SK-N-SH (cell line): ENCODE measurements around the gene KIF18A. TPM values are rescaled to one million over a fixed set of nuclear protein-coding genes. Genes with fewer than 3 reads are reported as not detected.

Experiments
- CTCF ChIA-PET: fragments of 300-600, 350-600 bp; formaldehyde crosslinking; extraction: SDS; loops from one replicate; lab custom pipeline; 2021; lab: Yijun Ruan, JAX
- POLR2A ChIA-PET: fragments of 350-600 bp; sonication (Branson Sonifier 250); formaldehyde crosslinking; extraction: SDS; loops from one replicate; lab custom pipeline; 2020; ENCODE audit warnings: antibody characterized with exemption, inconsistent platforms; lab: Yijun Ruan, JAX
- DNase-seq: peaks from one replicate; pipeline ENCODE4 v3.0.0; 2012
- H2AFZ ChIP-seq: fragments of 200-600 bp; sonication (generic); 2 replicates; pipeline ENCODE4 v1.8.1; 2016; ENCODE audit warnings: antibody characterized with exemption, mild to moderate bottlenecking, low read depth
- H3F3A ChIP-seq: fragments of 200-600 bp; sonication (generic); replicated peaks from 2 replicates; pipeline ENCODE3; 2016; ENCODE audit warnings: antibody characterized with exemption, mild to moderate bottlenecking; ENCODE audit not compliant: insufficient read depth
- H3K27ac ChIP-seq, 2 experiments: fragments of 200-500 bp in 1 of 2; fragments of 200-600 bp in 1 of 2; sonication (Bioruptor generic) in 1 of 2; sonication (generic), shearing (Covaris generic) in 1 of 2; 2 replicates each; pipeline versions ENCODE4 v1.5.1 to v1.6.1; 2014 to 2016; ENCODE audit warnings: low read depth in 2 of 2, inconsistent platforms in 1 of 2, low read length in 1 of 2, mild to moderate bottlenecking in 1 of 2, mixed read lengths in 1 of 2
- H3K27me3 ChIP-seq: fragments of 200-600 bp; sonication (generic), shearing (Covaris generic); 2 replicates; pipeline ENCODE4 v1.6.1; 2016; ENCODE audit warnings: mixed run types; ENCODE audit not compliant: insufficient read depth
- H3K36me3 ChIP-seq, 2 experiments: fragments of 200-500 bp in 1 of 2; fragments of 200-600 bp in 1 of 2; sonication (Bioruptor generic) in 1 of 2; sonication (generic) in 1 of 2; replicated peaks in 1 of 2; 2 replicates each; pipeline versions ENCODE3 to v1.5.1; 2014 to 2016; ENCODE audit warnings: low read length in 1 of 2, mild to moderate bottlenecking in 1 of 2; ENCODE audit not compliant: insufficient read depth in 2 of 2, control insufficient read depth in 1 of 2
- H3K4me1 ChIP-seq, 2 experiments: fragments of 200-500 bp in 1 of 2; fragments of 200-600 bp in 1 of 2; sonication (Bioruptor generic) in 1 of 2; sonication (generic), shearing (Covaris generic) in 1 of 2; 2 replicates each; pipeline versions ENCODE4 v1.5.1 to v1.6.1; 2014 to 2016; ENCODE audit warnings: low read depth in 1 of 2, low read length in 1 of 2, mixed run types in 1 of 2; ENCODE audit not compliant: insufficient read depth in 2 of 2, control insufficient read depth in 1 of 2
- H3K4me2 ChIP-seq: fragments of 200-600 bp; sonication (generic), shearing (Covaris generic); 2 replicates; pipeline ENCODE4 v1.6.1; 2017; ENCODE audit warnings: mixed run types
- H3K4me3 ChIP-seq, 2 experiments: fragments of 200-500 bp in 1 of 2; fragments of 200-600 bp in 1 of 2; sonication (Bioruptor generic) in 1 of 2; sonication (generic), shearing (Covaris generic) in 1 of 2; 2 replicates each; pipeline versions ENCODE4 v1.5.1 to v1.8.1; 2014 to 2016; ENCODE audit warnings: low read depth in 2 of 2, inconsistent platforms in 1 of 2, low read length in 1 of 2, mild to moderate bottlenecking in 1 of 2, mixed read lengths in 1 of 2, moderate library complexity in 1 of 2
- H3K79me2 ChIP-seq: fragments of 200-600 bp; sonication (generic); 2 replicates; pipeline ENCODE4 v1.8.1; 2017; ENCODE audit warnings: mild to moderate bottlenecking; ENCODE audit not compliant: insufficient read depth
- H3K9ac ChIP-seq: fragments of 200-600 bp; sonication (generic); 2 replicates; pipeline ENCODE4 v1.6.1; 2017; ENCODE audit warnings: mixed run types
- H3K9me2 ChIP-seq: fragments of 200-600 bp; sonication (generic); 2 replicates; pipeline ENCODE4 v1.6.1; 2017; ENCODE audit warnings: mixed run types
- H3K9me3 ChIP-seq: fragments of 200-600 bp; sonication (generic); 2 replicates; pipeline ENCODE4 v1.6.1; 2017; ENCODE audit warnings: mixed run types, mild to moderate bottlenecking, moderate library complexity
- H4K20me1 ChIP-seq: fragments of 200-600 bp; sonication (generic); 2 replicates; pipeline ENCODE4 v1.6.1; 2017; ENCODE audit warnings: mild to moderate bottlenecking, mixed run types; ENCODE audit not compliant: insufficient read depth
- ELF1 ChIP-seq: IDR thresholded peaks from 2 replicates; pipeline ENCODE4 v1.4.0; 2012
- FOSL2 ChIP-seq: IDR thresholded peaks from 2 replicates; pipeline ENCODE4 v1.4.0; 2012; ENCODE audit warnings: low read depth, mild to moderate bottlenecking, moderate library complexity, borderline replicate concordance
- GATA2 ChIP-seq: sonication (generic); formaldehyde crosslinking; IDR thresholded peaks from 2 replicates; pipeline ENCODE4 v1.5.0; 2020; ENCODE audit warnings: mild to moderate bottlenecking, missing genetic modification reagents
- JUND ChIP-seq: IDR thresholded peaks from 2 replicates; pipeline ENCODE4 v1.4.0; 2012
- MAX ChIP-seq: IDR thresholded peaks from 2 replicates; pipeline ENCODE4 v1.4.0; 2012; ENCODE audit warnings: low read depth
- MEF2A ChIP-seq: IDR thresholded peaks from 2 replicates; pipeline ENCODE4 v1.4.0; 2012; ENCODE audit warnings: low read depth, borderline replicate concordance
- NFIC ChIP-seq: IDR thresholded peaks from 2 replicates; pipeline ENCODE4 v1.4.0; 2012; ENCODE audit warnings: borderline replicate concordance
- PBX3 ChIP-seq: IDR thresholded peaks from 2 replicates; pipeline ENCODE4; 2012
- RCOR1 ChIP-seq: fragments of 150-350 bp; IDR thresholded peaks from 2 replicates; pipeline ENCODE4 v1.6.1; 2017; ENCODE audit warnings: antibody characterized with exemption, low read length
- RFX5 ChIP-seq: IDR thresholded peaks from 2 replicates; pipeline ENCODE4 v1.6.1; 2012; ENCODE audit warnings: mild to moderate bottlenecking, improper control_type of control experiment, low read length
- RXRA ChIP-seq: IDR thresholded peaks from 2 replicates; pipeline ENCODE4 v1.4.0; 2012; ENCODE audit warnings: low read depth, mild to moderate bottlenecking, borderline replicate concordance
- SIN3A ChIP-seq: IDR thresholded peaks from 2 replicates; pipeline ENCODE4 v1.6.1; 2012; ENCODE audit warnings: low read depth, mild to moderate bottlenecking, low read length, moderate library complexity, borderline replicate concordance
- SMC3 ChIP-seq: IDR thresholded peaks from 2 replicates; pipeline ENCODE4 v1.6.1; 2012; ENCODE audit warnings: low read depth, low read length, improper control_type of control experiment
- TEAD4 ChIP-seq: IDR thresholded peaks from 2 replicates; pipeline ENCODE4 v1.4.0; 2012; ENCODE audit warnings: mild to moderate bottlenecking, borderline replicate concordance; ENCODE audit not compliant: insufficient read depth
- YY1 ChIP-seq: IDR thresholded peaks from 2 replicates; pipeline ENCODE4 v1.4.0; 2012; ENCODE audit warnings: low read depth, mild to moderate bottlenecking
- polyA plus RNA-seq, 3 experiments: library from polyadenylated mRNA; depleted of rRNA; stranded (reverse); fragments of >200 nt; gene quantifications; 2 replicates each; pipeline ENCODE4 v1.2.3, GENCODE V29; 2012
- TF ChIP-seq, protein P1 (sequence below): IDR thresholded peaks from 2 replicates; pipeline ENCODE4 v1.6.1; 2012; ENCODE audit warnings: mild to moderate bottlenecking, low read depth, low read length, moderate library complexity
- TF ChIP-seq, protein P2 (sequence below): fragments of 150-350 bp; IDR thresholded peaks from 2 replicates; pipeline ENCODE4 v1.6.1; 2017; ENCODE audit warnings: antibody characterized with exemption, low read length, low read depth, borderline replicate concordance
- TF ChIP-seq, protein P3 (sequence below): fragments of 150-350 bp; IDR thresholded peaks from 2 replicates; pipeline ENCODE4 v1.6.1; 2016; ENCODE audit warnings: mild to moderate bottlenecking, low read depth, low read length

Gene KIF18A
- polyA plus RNA-seq, 1 of the 3 experiments (the other 2 are of a cell fraction), result 3.8 TPM

DNA sequence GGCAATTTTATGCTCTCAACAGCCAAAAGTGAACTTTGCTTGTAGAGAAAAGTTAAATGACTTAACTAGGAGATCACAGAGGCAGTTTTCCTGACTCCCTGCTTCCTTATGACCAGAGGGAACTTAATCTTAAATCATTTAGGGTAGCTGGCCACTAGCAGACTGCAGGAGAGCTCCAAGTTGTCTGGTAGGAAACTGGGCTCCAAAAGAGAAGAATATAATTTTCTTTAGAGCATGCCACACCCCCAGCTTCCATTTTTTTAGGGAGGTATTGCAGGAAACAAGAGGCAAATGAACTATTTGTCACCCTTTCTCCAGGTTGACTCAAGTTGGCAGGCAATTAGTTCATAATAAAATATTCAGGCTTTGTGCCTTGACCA is 2.9 kb upstream of the KIF18A start:
- Histone ChIP-seq H3K27ac (peak overlapping the region; percentile 83 to 91), H3K9me2 (no peaks in the 10 kb centered on the region), H3K9ac (peak overlapping the region; percentile 88), H3K27me3 (no peaks in the 10 kb centered on the region), H3K9me3 (no peaks in the 10 kb centered on the region), H3K4me3 (peak overlapping the region; percentile 72 to 82), H3K79me2 (peaks cover 73% of the 10 kb centered on the region), H3K4me2 (peak overlapping the region; percentile 74), H3K4me1 (peaks cover 14 to 28% of the 10 kb centered on the region in 2 experiments; a peak in 3 of 4 replicates), H3K36me3 (peaks cover 18 to 19% of the 10 kb centered on the region in 2 experiments), H2AFZ (peak overlapping the region; percentile 69), H4K20me1 (no peaks in the 10 kb centered on the region), H3F3A (peaks cover 22% of the 10 kb centered on the region)
- TF ChIP-seq YY1 (no peak), MEF2A (no peak), NFIC (no peak), RFX5 (no peak), SMC3 (no peak), MAX (no peak), RCOR1 (no peak), TEAD4 (no peak), GATA2 (CRISPR knock-in tag) (no peak), ELF1 (no peak), JUND (no peak), PBX3 (no peak), RXRA (no peak), FOSL2 (no peak), SIN3A (no peak)
- TF ChIP-seq, protein P1, sequence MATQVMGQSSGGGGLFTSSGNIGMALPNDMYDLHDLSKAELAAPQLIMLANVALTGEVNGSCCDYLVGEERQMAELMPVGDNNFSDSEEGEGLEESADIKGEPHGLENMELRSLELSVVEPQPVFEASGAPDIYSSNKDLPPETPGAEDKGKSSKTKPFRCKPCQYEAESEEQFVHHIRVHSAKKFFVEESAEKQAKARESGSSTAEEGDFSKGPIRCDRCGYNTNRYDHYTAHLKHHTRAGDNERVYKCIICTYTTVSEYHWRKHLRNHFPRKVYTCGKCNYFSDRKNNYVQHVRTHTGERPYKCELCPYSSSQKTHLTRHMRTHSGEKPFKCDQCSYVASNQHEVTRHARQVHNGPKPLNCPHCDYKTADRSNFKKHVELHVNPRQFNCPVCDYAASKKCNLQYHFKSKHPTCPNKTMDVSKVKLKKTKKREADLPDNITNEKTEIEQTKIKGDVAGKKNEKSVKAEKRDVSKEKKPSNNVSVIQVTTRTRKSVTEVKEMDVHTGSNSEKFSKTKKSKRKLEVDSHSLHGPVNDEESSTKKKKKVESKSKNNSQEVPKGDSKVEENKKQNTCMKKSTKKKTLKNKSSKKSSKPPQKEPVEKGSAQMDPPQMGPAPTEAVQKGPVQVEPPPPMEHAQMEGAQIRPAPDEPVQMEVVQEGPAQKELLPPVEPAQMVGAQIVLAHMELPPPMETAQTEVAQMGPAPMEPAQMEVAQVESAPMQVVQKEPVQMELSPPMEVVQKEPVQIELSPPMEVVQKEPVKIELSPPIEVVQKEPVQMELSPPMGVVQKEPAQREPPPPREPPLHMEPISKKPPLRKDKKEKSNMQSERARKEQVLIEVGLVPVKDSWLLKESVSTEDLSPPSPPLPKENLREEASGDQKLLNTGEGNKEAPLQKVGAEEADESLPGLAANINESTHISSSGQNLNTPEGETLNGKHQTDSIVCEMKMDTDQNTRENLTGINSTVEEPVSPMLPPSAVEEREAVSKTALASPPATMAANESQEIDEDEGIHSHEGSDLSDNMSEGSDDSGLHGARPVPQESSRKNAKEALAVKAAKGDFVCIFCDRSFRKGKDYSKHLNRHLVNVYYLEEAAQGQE, result no peak
- TF ChIP-seq, protein P2, sequence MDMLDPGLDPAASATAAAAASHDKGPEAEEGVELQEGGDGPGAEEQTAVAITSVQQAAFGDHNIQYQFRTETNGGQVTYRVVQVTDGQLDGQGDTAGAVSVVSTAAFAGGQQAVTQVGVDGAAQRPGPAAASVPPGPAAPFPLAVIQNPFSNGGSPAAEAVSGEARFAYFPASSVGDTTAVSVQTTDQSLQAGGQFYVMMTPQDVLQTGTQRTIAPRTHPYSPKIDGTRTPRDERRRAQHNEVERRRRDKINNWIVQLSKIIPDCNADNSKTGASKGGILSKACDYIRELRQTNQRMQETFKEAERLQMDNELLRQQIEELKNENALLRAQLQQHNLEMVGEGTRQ, result no peak
- TF ChIP-seq, protein P3, sequence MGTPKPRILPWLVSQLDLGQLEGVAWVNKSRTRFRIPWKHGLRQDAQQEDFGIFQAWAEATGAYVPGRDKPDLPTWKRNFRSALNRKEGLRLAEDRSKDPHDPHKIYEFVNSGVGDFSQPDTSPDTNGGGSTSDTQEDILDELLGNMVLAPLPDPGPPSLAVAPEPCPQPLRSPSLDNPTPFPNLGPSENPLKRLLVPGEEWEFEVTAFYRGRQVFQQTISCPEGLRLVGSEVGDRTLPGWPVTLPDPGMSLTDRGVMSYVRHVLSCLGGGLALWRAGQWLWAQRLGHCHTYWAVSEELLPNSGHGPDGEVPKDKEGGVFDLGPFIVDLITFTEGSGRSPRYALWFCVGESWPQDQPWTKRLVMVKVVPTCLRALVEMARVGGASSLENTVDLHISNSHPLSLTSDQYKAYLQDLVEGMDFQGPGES, result no peak
- DNase-seq, result no peak
- ChIA-PET POLR2A (no interaction called here), CTCF (interaction anchor here (1.4 to 1.6 kb wide), 2 partner anchors 391 to 419 kb away, joined by 4 to 6 read pairs; no protein-coding TSS in a partner anchor)
